ENCODE data around the gene ATG7.
"Not testable (repeated sequence)": the region's sequence is repeated elsewhere in the genome, so short reads cannot be mapped to it uniquely, and the experiment has no call there.

The ATG7 gene

GRCh38 chr3:11467875-11468274 is 195.7 kb downstream of the ATG7 start:
- DNase-seq (ENCODE audit: low read depth in 2 of 2): no peak

DNA sequence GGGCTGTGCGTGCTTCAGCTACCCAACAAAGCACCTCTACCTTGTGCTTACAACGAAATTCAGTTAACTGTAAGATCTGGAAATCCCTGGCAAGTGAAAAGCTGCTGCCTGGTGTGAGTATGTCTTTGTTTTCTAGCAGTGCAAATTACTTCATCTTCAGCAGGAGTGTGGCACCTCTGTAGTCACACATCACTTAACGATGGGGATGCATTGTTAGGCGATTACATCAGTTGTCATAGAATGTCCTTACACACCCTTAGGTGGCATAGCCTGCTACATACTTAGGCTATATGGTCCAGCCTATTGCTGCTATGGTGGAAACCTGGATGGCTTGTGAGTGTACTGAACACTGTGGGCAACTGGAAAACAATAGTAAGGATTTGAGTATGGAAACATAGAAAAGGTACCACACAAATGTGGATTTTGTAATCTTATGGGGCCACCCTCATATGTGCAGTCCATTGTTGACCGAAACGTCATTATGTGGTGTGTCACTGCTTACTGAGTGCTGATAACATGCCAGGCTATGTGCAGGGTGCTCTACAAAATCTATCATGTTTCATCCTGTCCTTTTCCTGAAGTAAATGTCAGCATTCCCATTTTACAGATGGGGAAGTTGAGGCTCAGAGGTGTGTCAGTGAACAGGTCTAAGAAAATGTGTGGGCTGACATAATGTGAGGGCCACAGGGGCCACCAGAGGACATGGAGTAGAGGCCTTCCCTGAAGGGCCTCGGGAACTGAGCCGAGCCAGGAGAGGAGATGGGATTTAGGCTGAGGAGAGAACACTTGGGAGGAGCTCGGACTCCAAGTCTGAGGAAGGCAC is 198.0 kb downstream of the ATG7 start:
- no peak for DNase-seq (ENCODE audit: low read depth in 2 of 2)

- DNase-seq (ENCODE audit: low read depth in 2 of 2): no peak
These were observed 203.1 kb downstream of the ATG7 start for GRCh38 chr3:11475324-11475723.

DNA sequence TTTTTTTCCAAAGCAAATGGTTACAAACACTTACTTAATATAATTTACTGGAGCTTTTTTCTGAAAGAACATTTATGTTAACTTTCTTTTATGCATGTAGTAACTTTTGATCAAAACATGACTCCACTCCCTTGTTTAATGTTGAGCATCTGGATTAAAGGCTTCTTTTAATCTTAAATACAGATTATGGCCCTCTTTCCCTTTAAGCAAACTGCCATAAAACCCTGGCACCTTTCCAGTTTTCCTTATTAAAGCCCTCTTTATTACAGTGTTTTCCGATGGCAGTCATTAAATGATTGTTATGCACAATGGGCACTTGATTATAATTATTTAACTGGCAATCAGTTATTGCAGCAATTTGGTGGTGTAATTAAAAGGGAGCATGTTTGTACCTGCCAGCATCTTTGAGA is 204.5 kb downstream of the ATG7 start:
- no peak for DNase-seq (ENCODE audit: low read depth in 2 of 2)

GRCh38 chr3:11477407-11477911 is 205.3 kb downstream of the ATG7 start:
- DNase-seq (ENCODE audit: low read depth in 2 of 2): no peak

DNA sequence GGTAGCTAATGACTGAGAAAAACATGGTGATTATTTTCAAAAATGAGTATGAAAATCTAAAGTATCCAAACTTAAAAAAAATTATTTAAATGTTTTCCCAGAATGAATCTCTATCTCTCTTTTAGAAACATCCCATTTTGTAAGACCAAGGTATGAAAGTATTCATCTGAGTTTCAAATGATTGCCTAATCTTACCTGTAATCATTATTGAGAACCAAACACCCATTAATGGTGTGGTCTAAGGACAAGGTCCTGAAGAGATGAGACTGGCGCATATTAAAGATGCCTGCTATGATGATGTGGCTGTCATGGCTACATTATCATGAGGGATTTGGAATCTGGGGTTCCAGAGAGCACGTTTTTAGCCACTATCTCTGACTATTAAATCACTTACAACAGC is 206.0 kb downstream of the ATG7 start:
- no peak for DNase-seq (ENCODE audit: low read depth in 2 of 2)

GRCh38 chr3:11479221-11479620 is 207.0 kb downstream of the ATG7 start:
- no peak for DNase-seq (ENCODE audit: low read depth in 2 of 2)

DNA sequence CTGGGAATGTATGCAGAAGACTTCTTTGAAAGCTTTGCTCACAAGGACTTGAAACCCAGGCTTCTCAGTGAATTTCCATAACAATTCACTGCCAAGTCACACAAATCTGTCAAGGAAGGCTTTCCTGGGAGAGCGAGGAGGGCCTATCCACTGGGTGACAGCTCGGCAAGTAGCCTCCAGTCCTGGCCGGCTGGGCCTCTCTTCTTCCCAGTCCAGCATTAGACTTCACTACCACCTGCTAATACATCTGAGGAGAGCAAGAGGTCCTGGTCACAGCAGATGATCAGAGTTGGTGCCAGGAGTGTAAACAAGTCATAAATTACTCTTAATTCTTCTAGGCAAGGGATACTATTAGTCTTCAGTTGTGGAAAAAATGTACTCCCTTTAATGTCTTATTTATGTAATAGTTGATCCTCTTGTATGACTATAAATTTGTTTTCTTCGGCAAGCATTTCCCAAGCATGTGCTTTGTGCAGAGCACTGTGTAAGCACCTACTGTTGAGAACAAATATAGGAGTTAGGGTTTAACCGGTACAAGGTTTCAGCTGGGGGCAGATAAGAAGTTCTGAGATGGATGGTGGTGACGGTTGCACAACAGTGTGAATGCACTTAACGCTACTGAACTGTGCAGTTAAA is 208.6 kb downstream of the ATG7 start:
- DNase-seq (ENCODE audit: low read depth in 2 of 2): no peak

DNA sequence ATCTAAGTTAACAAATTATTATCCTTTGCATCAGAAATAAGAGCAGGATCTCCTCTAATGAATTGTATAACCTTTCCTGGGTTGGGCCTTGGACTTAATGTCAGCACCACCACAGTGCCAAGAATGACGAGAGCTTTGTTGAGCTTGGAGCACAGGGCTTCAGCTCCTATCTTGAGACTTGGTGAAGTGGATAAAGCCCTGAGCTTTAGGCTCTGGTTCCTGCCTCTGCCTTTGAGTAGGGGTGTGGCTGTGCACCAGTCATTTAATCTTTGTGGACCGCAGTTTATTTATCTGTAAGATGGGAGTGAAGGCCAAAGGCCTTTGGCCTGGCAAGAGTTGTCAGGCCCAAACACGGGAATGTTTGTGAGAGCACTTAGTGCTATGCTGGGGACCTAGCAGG is 209.4 kb downstream of the ATG7 start:
- no peak for DNase-seq (ENCODE audit: low read depth in 2 of 2)

DNA sequence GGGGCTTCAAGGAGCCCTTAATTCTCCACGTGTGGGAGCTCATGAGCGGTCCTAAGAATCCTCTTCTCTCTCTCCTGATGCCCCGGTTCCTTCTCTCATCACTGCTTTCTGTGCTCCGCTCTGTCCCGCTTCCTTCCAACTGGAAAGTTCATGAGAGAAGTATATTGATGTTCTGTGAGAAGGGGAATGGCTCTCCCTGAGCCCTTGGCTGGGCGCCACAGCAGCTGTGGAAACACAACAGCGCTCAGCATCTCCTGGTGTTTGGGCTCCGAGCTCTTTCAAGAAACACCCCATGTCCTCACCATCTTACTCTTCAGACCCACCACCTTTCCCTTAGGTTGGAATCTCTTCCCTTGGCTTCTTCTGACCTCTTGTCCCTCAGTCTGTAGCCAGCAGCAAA is 209.8 kb downstream of the ATG7 start:
- DNase-seq (ENCODE audit: low read depth in 2 of 2): no peak

DNA sequence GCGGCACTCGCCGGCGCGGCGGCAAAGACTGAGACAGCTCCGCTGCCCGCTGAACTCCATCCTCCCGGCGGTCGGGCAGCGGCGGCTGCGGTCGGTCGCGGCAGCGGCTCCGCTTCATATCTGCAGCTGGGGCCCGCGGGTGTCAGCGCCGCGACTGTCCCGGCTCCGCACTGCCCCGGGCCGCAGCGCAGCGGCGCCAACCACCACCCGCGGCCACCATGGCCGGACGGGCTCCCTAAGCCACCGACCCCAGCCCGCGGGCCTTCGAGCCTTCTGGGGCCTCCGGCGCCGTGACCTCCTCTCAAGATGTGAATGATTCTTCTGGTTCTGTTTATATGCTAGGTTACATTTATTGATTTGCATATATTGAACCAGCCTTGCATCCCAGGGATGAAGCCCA is 216.2 kb downstream of the ATG7 start:
- not testable (repeated sequence) for DNase-seq (ENCODE audit: low read depth in 2 of 2)

DNA sequence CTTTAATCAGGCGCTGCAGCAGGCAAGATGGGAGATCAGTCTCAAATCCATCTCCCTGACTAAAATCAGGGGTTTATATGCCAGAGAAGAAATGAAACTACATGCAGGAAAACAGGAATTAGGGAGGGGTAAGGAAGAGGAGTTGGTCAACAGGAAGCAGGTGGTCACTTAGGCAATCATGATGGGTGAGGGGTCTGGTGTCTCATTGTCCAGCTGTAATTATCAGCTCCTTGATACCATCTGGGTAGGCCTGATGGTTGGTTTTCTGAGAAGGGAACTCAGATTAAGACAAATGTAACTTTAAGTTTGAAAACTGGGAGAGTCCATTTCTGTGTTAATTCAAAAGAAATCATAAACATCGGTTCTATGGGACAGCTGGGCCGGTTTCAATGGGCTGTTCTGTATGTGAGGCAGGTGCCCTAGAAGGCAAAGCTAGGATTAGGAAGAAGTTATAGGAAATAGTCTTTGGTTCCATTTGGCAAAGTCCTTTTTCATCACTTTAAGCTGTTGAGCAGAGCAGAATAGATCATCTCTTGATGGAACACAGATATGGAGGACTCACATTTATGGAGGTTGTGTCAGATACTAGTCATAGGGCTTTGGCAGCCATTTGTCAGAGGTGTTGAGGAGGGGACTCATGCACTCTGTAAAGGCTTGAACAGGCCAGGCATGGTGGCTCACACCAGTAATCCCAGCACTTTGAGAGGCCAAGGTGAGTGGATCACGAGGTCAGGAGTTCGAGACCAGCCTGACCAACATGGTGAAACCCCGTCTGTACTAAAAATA is 222.1 kb downstream of the ATG7 start:
- no peak for DNase-seq (ENCODE audit: low read depth in 2 of 2)

DNA sequence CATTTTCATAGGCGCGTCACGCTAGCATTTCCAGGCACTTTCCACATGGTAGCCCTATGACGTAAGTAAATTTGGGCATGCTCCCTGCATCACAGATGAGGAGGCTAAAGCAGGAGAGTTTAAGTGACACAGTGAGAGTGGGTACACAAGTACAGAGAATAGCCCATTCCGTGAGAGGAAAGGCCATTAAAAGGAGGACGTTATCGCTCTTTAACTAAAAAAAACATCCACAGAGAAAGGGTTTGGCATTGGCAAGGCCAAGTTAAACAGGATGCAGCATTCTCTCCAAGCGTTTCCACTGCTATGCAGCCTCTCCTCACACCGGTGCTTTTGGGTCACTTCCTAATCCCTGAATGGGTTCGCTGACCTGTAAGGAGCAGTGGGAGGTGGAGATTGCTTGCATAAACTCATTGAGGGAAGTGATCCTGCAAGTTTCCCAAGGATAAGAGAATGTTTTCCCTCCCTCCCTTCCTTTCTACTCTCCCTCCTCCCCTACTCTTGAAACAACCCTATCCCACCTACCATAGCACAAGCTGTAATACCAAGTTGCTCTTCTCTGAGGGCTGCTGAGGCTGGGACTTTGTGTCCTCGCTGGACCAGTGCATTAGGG is 223.9 kb downstream of the ATG7 start:
- no peak for DNase-seq (ENCODE audit: low read depth in 2 of 2)

DNA sequence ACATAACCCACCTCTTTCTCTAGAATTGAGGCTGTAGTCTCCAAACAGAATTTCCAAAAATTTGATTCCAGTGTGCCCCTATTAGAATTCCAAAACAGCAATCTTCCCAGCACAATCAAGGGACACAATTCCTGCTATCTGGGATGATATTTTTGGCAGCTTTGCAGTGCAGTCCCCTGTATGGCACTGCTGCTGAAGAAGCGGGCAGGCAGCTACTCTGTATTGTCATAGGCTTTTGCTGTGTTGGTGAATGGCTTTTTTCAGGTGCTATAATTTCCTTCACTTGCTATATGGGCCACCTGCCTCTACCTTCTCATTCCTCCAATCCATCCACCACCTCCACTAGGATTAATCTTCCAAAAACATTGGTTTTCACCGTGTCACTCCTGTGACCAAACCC is 226.0 kb downstream of the ATG7 start:
- DNase-seq (ENCODE audit: low read depth in 2 of 2): no peak

GRCh38 chr3:11498646-11499045 is 226.4 kb downstream of the ATG7 start:
- no peak for DNase-seq (ENCODE audit: low read depth in 2 of 2)

DNA sequence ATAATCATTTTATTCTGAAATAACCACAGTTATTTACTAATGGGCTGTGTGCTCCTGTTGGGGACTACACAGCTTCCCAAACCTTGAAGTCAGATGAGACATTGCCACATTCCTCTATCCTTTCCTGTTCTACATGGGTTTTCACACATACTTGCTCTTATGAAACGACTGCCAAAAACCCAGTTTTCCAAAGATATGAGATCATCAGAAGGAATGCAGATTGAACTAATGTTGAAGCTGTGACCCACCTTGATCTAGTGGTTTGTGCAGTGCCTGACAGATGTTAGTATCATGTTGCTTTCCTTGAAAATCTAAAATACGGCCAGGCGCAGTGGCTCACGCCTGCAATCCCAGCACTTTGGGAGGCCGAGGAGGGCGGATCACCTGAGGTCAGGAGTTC is 226.9 kb downstream of the ATG7 start:
- no peak for DNase-seq (ENCODE audit: low read depth in 2 of 2)

GRCh38 chr3:11502413-11502812 is 230.2 kb downstream of the ATG7 start:
- not testable (repeated sequence) for DNase-seq (ENCODE audit: low read depth in 2 of 2)

DNA sequence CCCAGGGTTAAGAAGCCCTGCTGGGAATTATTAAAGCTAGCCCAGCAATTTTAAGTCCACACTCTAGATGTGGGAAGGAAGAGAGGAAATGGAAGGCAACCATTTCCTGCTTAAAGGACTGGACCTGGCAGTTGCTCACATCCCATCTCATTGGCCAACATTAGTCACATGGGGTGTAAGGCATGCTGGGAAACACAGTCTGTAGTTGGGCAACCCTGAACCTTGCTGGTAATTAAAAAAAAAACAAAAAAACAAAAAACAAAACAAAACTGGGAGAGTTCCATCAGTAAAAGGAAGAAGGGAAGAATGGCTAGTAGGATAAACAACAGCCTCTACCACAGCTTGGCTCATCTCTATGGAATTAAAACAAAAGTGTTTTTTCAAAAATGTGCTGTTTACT is 235.5 kb downstream of the ATG7 start:
- no peak for DNase-seq (ENCODE audit: low read depth in 2 of 2)

DNA sequence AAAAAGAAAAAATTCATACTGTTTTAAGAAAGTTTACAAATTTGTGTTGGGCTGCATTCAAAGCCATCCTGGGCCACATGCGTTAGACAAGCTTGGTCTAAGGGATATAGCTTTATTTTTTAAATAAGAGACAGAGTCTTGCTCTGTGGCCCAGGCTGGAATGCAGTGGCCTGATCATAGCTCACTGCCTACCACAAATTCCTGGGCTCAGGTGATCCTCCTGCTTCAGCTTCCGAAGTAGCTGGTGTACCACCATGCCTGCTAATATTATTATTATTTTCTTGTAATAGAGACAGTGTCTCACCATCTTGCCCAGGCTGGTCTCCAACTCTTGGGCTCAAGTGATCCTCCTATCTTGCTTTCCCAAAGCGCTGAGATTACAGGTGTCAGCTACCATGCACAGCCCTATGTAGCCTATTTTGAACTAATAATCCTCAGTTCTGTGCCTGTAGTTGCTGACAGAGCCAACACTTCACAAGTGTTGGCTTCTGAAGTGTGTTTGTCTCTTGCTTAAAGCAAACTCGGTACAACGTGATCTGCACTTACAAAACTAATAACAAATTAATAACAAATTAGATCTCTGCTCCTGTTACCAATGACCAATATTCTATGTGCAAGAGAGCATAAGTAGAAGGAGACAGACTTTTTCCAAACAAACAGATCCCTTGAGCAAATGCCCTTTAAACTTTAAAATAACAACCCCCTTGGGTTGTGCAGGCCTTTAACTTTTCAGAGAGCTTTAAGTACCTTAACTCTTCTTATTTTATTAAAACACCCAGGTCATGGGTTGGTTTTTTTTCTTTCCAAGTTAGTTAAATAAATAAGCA is 236.4 kb downstream of the ATG7 start:
- no peak for DNase-seq (ENCODE audit: low read depth in 2 of 2)

DNA sequence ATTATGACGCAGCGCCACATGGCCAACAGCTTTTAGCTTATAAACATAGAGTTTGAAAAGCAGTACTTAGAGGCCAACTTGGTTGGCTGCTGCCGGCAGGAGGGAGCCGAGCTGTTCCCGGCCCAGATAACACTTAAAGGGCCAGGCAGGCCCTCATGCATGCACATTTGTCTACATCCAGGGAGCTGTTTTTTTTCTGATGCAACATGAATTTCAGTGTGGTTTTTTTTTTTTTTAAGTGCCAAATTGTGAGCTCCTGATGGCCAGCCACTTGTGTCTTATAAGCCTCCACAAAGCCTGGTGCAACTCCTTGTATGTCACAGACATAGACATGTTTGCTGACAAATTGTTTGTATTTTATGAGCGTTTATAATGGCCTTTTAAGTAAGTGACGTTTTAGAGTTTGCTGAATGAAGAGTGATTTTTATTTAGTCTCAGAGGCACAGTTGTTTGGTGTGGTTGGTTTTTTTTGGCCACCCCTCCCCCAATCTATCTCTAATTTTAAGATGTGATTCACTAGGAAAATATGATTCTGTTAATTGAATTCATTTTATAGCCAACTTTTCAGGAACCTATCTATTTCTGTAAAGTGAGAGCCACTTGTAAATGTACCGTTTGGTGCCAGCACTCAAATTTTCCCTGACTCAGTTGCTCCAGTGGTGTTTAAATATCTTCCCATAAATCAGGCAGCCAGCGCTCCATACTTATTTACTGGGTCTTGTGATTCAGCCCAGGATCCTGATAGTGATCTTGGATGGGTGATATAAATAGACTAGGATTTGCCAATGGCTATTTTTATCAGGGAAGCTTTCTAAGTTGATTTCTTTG is 237.2 kb downstream of the ATG7 start:
- DNase-seq (ENCODE audit: low read depth in 2 of 2): no peak

All from stimulated activated CD8-positive, alpha-beta memory T cell treated with anti-CD3 and anti-CD28 coated beads, Interleukin-15, amount 100 ng/mL, for 4 hours (primary cell).